SU-DHL-6 (cell line): ENCODE results near the gene FAN1.

Experiments used
- EZH2phosphoT487 ChIP-seq: fragments of 200-600 bp; sonication (generic), shearing (Covaris generic); conservative IDR thresholded peaks from 2 replicates; pipeline ENCODE4 v1.6.1; 2018; ENCODE audit warnings: mild to moderate bottlenecking, antibody characterized with exemption, low read length, moderate library complexity, mixed read lengths
- TF ChIP-seq, protein P1 (sequence below): fragments of 200-600 bp; sonication (generic); IDR thresholded peaks from one replicate; pipeline ENCODE4 v1.5.1; 2017; ENCODE audit warnings: antibody characterized with exemption, mild to moderate bottlenecking, low read length, moderate library complexity; ENCODE audit not compliant: insufficient read depth, poor library complexity, severe bottlenecking

GRCh38 chr15:30927148-30927761, 23.5 kb downstream of the FAN1 start:
- TF ChIP-seq, protein P1, sequence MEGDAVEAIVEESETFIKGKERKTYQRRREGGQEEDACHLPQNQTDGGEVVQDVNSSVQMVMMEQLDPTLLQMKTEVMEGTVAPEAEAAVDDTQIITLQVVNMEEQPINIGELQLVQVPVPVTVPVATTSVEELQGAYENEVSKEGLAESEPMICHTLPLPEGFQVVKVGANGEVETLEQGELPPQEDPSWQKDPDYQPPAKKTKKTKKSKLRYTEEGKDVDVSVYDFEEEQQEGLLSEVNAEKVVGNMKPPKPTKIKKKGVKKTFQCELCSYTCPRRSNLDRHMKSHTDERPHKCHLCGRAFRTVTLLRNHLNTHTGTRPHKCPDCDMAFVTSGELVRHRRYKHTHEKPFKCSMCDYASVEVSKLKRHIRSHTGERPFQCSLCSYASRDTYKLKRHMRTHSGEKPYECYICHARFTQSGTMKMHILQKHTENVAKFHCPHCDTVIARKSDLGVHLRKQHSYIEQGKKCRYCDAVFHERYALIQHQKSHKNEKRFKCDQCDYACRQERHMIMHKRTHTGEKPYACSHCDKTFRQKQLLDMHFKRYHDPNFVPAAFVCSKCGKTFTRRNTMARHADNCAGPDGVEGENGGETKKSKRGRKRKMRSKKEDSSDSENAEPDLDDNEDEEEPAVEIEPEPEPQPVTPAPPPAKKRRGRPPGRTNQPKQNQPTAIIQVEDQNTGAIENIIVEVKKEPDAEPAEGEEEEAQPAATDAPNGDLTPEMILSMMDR: no peak
- TF ChIP-seq EZH2phosphoT487: no peak
